SH-SY5Y (cell line): ENCODE data around the gene SYT12.

Source experiments
- GATA2 ChIP-seq: IDR thresholded peaks from 2 replicates; pipeline ENCODE4 v1.6.1; 2011; ENCODE audit warnings: mild to moderate bottlenecking, low read depth, low read length
- GATA3 ChIP-seq: IDR thresholded peaks from 2 replicates; pipeline ENCODE4 v1.6.1; 2011; ENCODE audit warnings: low read depth, mild to moderate bottlenecking, low read length, moderate library complexity

GRCh38 chr11:67032830-67033551 is 10.1 kb downstream of the SYT12 start:
- no peak for TF ChIP-seq GATA3
- TF ChIP-seq GATA2, result no peak
